Testis (tissue), 2 donors: Measurements from ENCODE around the gene INIP.

ENCODE experiments used
- POLR2A ChIP-seq: fragments of 450-650 bp; IDR thresholded peaks from one replicate; pipeline ENCODE4 v1.6.1; 2017; ENCODE audit warnings: antibody characterized with exemption, mild to moderate bottlenecking, moderate library complexity
- TF ChIP-seq, protein P1 (sequence below), 3 experiments: fragments of 450-650 bp in 2 of 3; fragments of 200-600 bp in 1 of 3; sonication (generic) in 1 of 3; IDR thresholded peaks; one replicate each; pipeline ENCODE4 v1.5.1; 2016 to 2019; ENCODE audit warnings: antibody characterized with exemption in 3 of 3, mild to moderate bottlenecking in 2 of 3, moderate library complexity in 1 of 3

DNA sequence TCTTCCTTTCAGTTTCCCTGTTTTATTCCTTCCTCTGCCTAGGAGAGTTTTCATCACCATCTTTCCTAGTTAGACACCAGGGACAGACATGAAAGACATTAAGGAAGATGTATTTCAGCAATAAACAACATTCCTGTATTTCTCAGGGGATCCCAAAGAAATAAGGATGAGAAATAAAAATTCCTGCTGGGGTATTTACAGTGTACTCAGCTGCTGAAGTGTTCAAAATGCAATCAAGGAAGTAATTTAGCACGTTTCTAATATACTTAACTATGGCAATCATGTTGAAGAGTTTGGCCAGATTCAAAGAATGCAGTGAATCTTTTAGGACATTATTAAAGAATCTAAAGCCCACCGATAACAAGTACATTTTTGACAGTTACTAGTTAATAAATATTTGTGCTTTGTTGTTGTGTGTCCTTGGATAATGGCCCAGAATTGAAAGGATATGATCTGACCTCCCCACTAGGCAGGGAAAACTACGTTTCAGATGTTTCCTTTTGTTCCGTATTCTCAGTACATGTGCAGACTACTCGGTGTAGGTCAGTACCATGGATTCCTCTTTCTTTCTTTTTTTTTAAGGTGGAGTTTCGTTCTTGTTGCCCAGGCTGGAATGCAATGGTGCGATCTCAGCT, 46.8 kb downstream of the INIP start:
- TF ChIP-seq, protein P1, sequence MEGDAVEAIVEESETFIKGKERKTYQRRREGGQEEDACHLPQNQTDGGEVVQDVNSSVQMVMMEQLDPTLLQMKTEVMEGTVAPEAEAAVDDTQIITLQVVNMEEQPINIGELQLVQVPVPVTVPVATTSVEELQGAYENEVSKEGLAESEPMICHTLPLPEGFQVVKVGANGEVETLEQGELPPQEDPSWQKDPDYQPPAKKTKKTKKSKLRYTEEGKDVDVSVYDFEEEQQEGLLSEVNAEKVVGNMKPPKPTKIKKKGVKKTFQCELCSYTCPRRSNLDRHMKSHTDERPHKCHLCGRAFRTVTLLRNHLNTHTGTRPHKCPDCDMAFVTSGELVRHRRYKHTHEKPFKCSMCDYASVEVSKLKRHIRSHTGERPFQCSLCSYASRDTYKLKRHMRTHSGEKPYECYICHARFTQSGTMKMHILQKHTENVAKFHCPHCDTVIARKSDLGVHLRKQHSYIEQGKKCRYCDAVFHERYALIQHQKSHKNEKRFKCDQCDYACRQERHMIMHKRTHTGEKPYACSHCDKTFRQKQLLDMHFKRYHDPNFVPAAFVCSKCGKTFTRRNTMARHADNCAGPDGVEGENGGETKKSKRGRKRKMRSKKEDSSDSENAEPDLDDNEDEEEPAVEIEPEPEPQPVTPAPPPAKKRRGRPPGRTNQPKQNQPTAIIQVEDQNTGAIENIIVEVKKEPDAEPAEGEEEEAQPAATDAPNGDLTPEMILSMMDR (IDR thresholded peaks at IDR 0.05) = no peak
- no peak for TF ChIP-seq POLR2A
